HCT116 (cell line): Measurements from ENCODE around the gene NOS2. TPM values are rescaled to one million over a fixed set of nuclear protein-coding genes. Genes with fewer than 3 reads are reported as not detected.

ENCODE experiments used
- ATAC-seq: fragments of 200-7000 bp; cut with Tn5 transposase; 2 replicates; pipeline ENCODE4 v1.9.1; 2020; ENCODE audit warnings: mild to moderate bottlenecking, moderate library complexity
- BruUV-seq: library from RNA; stranded (reverse); fragments of 400-500 nt; replicated peaks from 2 replicates; lab custom pipeline; 2021; lab: Mats Ljungman, UMichigan
- CTCF ChIA-PET: fragments of 300-600 bp; sonication (Branson Sonifier 250); formaldehyde crosslinking; loops from one replicate; lab custom pipeline; 2021; ENCODE audit warnings: antibody characterized with exemption; lab: Charles Lee
- POLR2A ChIA-PET: fragments of 300-600, 350-600 bp; sonication (Branson Sonifier 250); formaldehyde crosslinking; loops from one replicate; lab custom pipeline; 2021; ENCODE audit warnings: antibody characterized with exemption; lab: Charles Lee
- RAD21 ChIA-PET, 2 experiments: fragments of 300-600 bp; sonication (Branson Sonifier 250); formaldehyde crosslinking; loops; one replicate each; lab custom pipeline; 2023; ENCODE audit warnings: low total read pairs in 2 of 2; ENCODE audit not compliant: uncharacterized antibody in 2 of 2, unreplicated experiment in 2 of 2, low non-redundant PET in 1 of 2; lab: Charles Lee
- DNase-seq: peaks from one replicate; pipeline ENCODE4 v3.0.0-alpha.2; 2010; ENCODE audit warnings: low read depth, low spot score
- H2AFZ ChIP-seq: fragments of 200-600 bp; shearing (Covaris generic), sonication (generic); 2 replicates; pipeline ENCODE4 v1.6.1; 2017; ENCODE audit warnings: low read depth, mixed run types, mixed read lengths, antibody characterized with exemption, low read length; ENCODE audit not compliant: poor library complexity, severe bottlenecking
- H3K27ac ChIP-seq: 2 replicates; pipeline ENCODE4 v1.5.1; 2012; ENCODE audit warnings: low read depth, low read length
- H3K27me3 ChIP-seq: fragments of 200-600 bp; sonication (generic); 2 replicates; pipeline ENCODE4 v1.6.1; 2016; ENCODE audit warnings: mixed run types, low read length, mixed read lengths; ENCODE audit not compliant: insufficient read depth
- H3K36me3 ChIP-seq, 2 experiments: fragments of 200-500 bp in 1 of 2; fragments of 200-600 bp in 1 of 2; sonication (Bioruptor generic) in 1 of 2; sonication (generic) in 1 of 2; 2 replicates each; pipeline versions ENCODE4 v1.5.1 to v1.6.1; 2014 to 2016; ENCODE audit warnings: low read length in 2 of 2, inconsistent platforms in 1 of 2, mixed read lengths in 1 of 2, mixed run types in 1 of 2; ENCODE audit not compliant: insufficient read depth in 2 of 2, control insufficient read depth in 1 of 2
- H3K4me1 ChIP-seq, 2 experiments: fragments of 200-600 bp in 1 of 2; sonication (generic) in 1 of 2; 2 replicates each; pipeline versions ENCODE4 v1.5.1 to v1.6.1; 2012 to 2017; ENCODE audit warnings: low read length in 2 of 2, inconsistent platforms in 1 of 2, mild to moderate bottlenecking in 1 of 2, mixed read lengths in 1 of 2, mixed run types in 1 of 2, moderate library complexity in 1 of 2; ENCODE audit not compliant: insufficient read depth in 2 of 2, control insufficient read depth in 1 of 2
- H3K4me2 ChIP-seq: fragments of 200-600 bp; sonication (generic); 2 replicates; pipeline ENCODE4 v1.6.1; 2017; ENCODE audit warnings: mixed run types, low read length, mixed read lengths
- H3K4me3 ChIP-seq, 2 experiments: fragments of 200-600 bp in 1 of 2; sonication (generic) in 1 of 2; replicated peaks in 1 of 2; 2 replicates each; pipeline ENCODE4 v1.5.1; 2011 to 2016; ENCODE audit warnings: low read length in 2 of 2, control low read depth in 1 of 2, low read depth in 1 of 2, mild to moderate bottlenecking in 1 of 2, mixed read lengths in 1 of 2, mixed run types in 1 of 2
- H3K79me2 ChIP-seq: fragments of 200-600 bp; sonication (generic); 2 replicates; pipeline ENCODE4 v1.6.1; 2017; ENCODE audit warnings: mild to moderate bottlenecking, mixed run types, low read length, moderate library complexity, mixed read lengths; ENCODE audit not compliant: insufficient read depth
- H3K9ac ChIP-seq: fragments of 200-600 bp; sonication (generic); 2 replicates; pipeline ENCODE4 v1.6.1; 2016; ENCODE audit warnings: low read length, mixed read lengths
- H3K9me2 ChIP-seq: fragments of 200-600 bp; sonication (generic), shearing (Covaris generic); 2 replicates; pipeline ENCODE4 v1.6.1; 2017; ENCODE audit warnings: mixed run types, mild to moderate bottlenecking, moderate library complexity; ENCODE audit not compliant: insufficient read depth
- H3K9me3 ChIP-seq, 2 experiments: fragments of 200-500 bp in 1 of 2; fragments of 200-600 bp in 1 of 2; sonication (Bioruptor generic) in 1 of 2; sonication (generic) in 1 of 2; 2 replicates each; pipeline ENCODE4 v1.6.1; 2014 to 2017; ENCODE audit warnings: low read length in 2 of 2, mixed read lengths in 2 of 2, inconsistent platforms in 1 of 2, low read depth in 1 of 2, mild to moderate bottlenecking in 1 of 2, mixed run types in 1 of 2, moderate library complexity in 1 of 2; ENCODE audit not compliant: control insufficient read depth in 1 of 2, insufficient read depth in 1 of 2
- H4K20me1 ChIP-seq: fragments of 200-600 bp; sonication (generic), shearing (Covaris generic); 2 replicates; pipeline ENCODE4 v1.6.1; 2017; ENCODE audit warnings: mixed run types, mild to moderate bottlenecking, moderate library complexity; ENCODE audit not compliant: insufficient read depth
- CBX3 ChIP-seq: IDR thresholded peaks from 2 replicates; pipeline ENCODE4 v1.6.1; 2012; ENCODE audit warnings: low read depth
- CEBPB ChIP-seq: IDR thresholded peaks from 2 replicates; pipeline ENCODE4 v1.6.1; 2012; ENCODE audit warnings: low read depth
- ELF1 ChIP-seq: IDR thresholded peaks from 2 replicates; pipeline ENCODE4 v1.6.1; 2012; ENCODE audit warnings: low read depth, borderline replicate concordance
- EZH2 ChIP-seq: fragments of 200-600 bp; sonication (generic); IDR thresholded peaks from 2 replicates; pipeline ENCODE4 v1.6.1; 2017; ENCODE audit warnings: antibody characterized with exemption, mixed run types
- EZH2phosphoT487 ChIP-seq: fragments of 200-600 bp; IDR thresholded peaks from 2 replicates; pipeline ENCODE4 v1.6.1; 2018; ENCODE audit warnings: antibody characterized with exemption, borderline replicate concordance
- FOSL1 ChIP-seq: IDR thresholded peaks from 2 replicates; pipeline ENCODE4 v1.6.1; 2012; ENCODE audit warnings: low read depth
- JUND ChIP-seq: IDR thresholded peaks from 2 replicates; pipeline ENCODE4 v1.6.1; 2012
- RAD21 ChIP-seq: IDR thresholded peaks from 2 replicates; pipeline ENCODE4 v1.6.1; 2012; ENCODE audit warnings: low read depth, mild to moderate bottlenecking
- SIN3A ChIP-seq: IDR thresholded peaks from 2 replicates; pipeline ENCODE4 v1.6.1; 2012; ENCODE audit warnings: low read depth
- SP1 ChIP-seq: IDR thresholded peaks from 2 replicates; pipeline ENCODE4 v1.6.1; 2012; ENCODE audit warnings: low read depth
- SRF ChIP-seq: IDR thresholded peaks from 2 replicates; pipeline ENCODE4 v1.6.1; 2012; ENCODE audit warnings: low read depth
- YY1 ChIP-seq: IDR thresholded peaks from 2 replicates; pipeline ENCODE4 v1.6.1; 2011; ENCODE audit warnings: low read length, low read depth, moderate library complexity, mild to moderate bottlenecking; ENCODE audit not compliant: insufficient replicate concordance; ENCODE audit errors: extremely low read depth
- ZFX ChIP-seq: fragments of 450-650 bp; IDR thresholded peaks from 2 replicates; pipeline ENCODE4 v1.6.1; 2017
- ZNF274 ChIP-seq: fragments of 200-500 bp; sonication (Bioruptor generic); IDR thresholded peaks from 2 replicates; pipeline ENCODE4 v1.6.1; 2014; ENCODE audit warnings: mild to moderate bottlenecking, low read depth, low read length, inconsistent platforms
- intact Hi-C: fragments of 100-400 bp; cut with micrococcal nuclease; formaldehyde crosslinking; loops from 2 replicates; pipeline ENCODE4 v1.10.0; 2022
- total RNA-seq: library from RNA; stranded (reverse); gene quantifications from one replicate; pipeline ENCODE4 v1.2.1, GENCODE V29; 2021; ENCODE audit not compliant: unreplicated experiment
- TF ChIP-seq, protein P1 (sequence below): IDR thresholded peaks from 2 replicates; pipeline ENCODE4 v1.6.1; 2012
- TF ChIP-seq, protein P2 (sequence below): IDR thresholded peaks from 2 replicates; pipeline ENCODE4 v1.6.1; 2012; ENCODE audit warnings: low read depth
- TF ChIP-seq, protein P3 (sequence below): IDR thresholded peaks from 2 replicates; pipeline ENCODE4 v1.6.1; 2012
- TF ChIP-seq, protein P4 (sequence below), 3 experiments: fragments of 200-600 bp in 1 of 3; sonication (generic) in 1 of 3; IDR thresholded peaks in 2 of 3; conservative IDR thresholded peaks in 1 of 3; 2 replicates each; pipeline ENCODE4 v1.5.1; 2012 to 2017; ENCODE audit warnings: low read depth in 2 of 3, low read length in 2 of 3, antibody characterized with exemption in 1 of 3, borderline replicate concordance in 1 of 3, control low read depth in 1 of 3, mild to moderate bottlenecking in 1 of 3, mixed read lengths in 1 of 3, mixed run types in 1 of 3, moderate library complexity in 1 of 3; ENCODE audit not compliant: insufficient read depth in 1 of 3

Gene NOS2
- total RNA-seq, 1 experiment from 2014 or later: 0.07 TPM

DNA sequence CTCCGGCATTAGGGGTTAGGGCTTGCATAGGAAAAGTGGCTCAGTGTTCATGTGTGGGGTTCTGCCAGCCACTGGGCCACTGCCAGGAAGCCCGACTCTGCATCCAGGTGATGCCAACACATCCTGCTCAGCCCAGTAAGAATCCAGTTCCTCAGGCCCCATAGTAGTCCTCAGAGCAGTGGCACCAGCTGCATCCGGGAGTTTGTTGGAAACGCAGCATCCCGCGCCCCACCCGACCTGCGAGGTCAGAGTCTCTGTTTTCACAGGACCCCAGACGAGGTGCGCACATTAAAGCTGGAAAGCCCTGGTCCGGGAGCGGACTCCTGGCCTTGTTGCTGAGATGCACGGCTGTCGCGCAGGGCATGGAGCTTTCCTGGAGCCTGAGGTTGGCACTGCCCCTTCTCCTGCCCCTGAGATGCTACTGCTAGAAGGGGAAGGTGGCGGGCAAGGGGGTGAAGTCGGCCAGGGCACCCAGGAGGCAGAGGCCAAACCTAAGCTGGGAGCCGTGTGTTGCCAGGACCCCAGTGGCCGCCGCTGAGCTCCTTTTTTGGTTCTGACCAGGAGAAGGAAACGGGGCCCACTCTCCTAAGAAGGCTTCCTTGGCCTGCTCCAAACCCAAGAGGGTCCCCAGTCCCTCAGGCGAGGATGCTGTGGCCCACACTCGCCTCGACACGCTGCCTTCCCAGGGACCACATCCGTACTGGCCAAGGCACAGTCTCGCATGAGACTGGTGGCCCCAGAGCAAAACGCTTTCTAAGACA lies 44.4 kb downstream of the NOS2 start:
- ChIA-PET RAD21 (interaction anchor here (0.9 to 1.7 kb wide), 2 partner anchors 26 to 101 kb away, joined by 3 to 11 read pairs (median 9); no protein-coding TSS in a partner anchor), CTCF (interaction anchor here (0.6 to 2.7 kb wide), 7 partner anchors 8 to 124 kb away, joined by 3 to 76 read pairs (median 10); no protein-coding TSS in a partner anchor), POLR2A (interaction anchor here (1.3 kb wide), 1 partner anchor 101 kb away, joined by 4 read pairs; no protein-coding TSS in a partner anchor)
- Histone ChIP-seq H3K27ac (no peak overlapping the region), H3K36me3 (no peaks in the 10 kb centered on the region), H2AFZ (no peak overlapping the region), H3K4me3 (no peak overlapping the region), H4K20me1 (no peaks in the 10 kb centered on the region), H3K9me3 (no peaks in the 10 kb centered on the region), H3K9me2 (no peaks in the 10 kb centered on the region), H3K79me2 (no peaks in the 10 kb centered on the region), H3K4me2 (no peak overlapping the region), H3K9ac (no peak overlapping the region), H3K27me3 (no peaks in the 10 kb centered on the region), H3K4me1 (no peaks in the 10 kb centered on the region)
- ATAC-seq: no peak
- BruUV-seq: no TSS peak
- no peak for DNase-seq
- TF ChIP-seq, protein P1, sequence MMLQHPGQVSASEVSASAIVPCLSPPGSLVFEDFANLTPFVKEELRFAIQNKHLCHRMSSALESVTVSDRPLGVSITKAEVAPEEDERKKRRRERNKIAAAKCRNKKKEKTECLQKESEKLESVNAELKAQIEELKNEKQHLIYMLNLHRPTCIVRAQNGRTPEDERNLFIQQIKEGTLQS: no peak
- no peak for TF ChIP-seq CEBPB
- TF ChIP-seq FOSL1: no peak
- no peak for TF ChIP-seq CBX3
- no peak for TF ChIP-seq ZNF274
- TF ChIP-seq, protein P2, sequence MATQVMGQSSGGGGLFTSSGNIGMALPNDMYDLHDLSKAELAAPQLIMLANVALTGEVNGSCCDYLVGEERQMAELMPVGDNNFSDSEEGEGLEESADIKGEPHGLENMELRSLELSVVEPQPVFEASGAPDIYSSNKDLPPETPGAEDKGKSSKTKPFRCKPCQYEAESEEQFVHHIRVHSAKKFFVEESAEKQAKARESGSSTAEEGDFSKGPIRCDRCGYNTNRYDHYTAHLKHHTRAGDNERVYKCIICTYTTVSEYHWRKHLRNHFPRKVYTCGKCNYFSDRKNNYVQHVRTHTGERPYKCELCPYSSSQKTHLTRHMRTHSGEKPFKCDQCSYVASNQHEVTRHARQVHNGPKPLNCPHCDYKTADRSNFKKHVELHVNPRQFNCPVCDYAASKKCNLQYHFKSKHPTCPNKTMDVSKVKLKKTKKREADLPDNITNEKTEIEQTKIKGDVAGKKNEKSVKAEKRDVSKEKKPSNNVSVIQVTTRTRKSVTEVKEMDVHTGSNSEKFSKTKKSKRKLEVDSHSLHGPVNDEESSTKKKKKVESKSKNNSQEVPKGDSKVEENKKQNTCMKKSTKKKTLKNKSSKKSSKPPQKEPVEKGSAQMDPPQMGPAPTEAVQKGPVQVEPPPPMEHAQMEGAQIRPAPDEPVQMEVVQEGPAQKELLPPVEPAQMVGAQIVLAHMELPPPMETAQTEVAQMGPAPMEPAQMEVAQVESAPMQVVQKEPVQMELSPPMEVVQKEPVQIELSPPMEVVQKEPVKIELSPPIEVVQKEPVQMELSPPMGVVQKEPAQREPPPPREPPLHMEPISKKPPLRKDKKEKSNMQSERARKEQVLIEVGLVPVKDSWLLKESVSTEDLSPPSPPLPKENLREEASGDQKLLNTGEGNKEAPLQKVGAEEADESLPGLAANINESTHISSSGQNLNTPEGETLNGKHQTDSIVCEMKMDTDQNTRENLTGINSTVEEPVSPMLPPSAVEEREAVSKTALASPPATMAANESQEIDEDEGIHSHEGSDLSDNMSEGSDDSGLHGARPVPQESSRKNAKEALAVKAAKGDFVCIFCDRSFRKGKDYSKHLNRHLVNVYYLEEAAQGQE: no peak
- no peak for TF ChIP-seq SIN3A
- TF ChIP-seq SRF: no peak
- TF ChIP-seq EZH2: no peak
- TF ChIP-seq YY1: no peak
- no peak for TF ChIP-seq ELF1
- TF ChIP-seq SP1: no peak
- TF ChIP-seq, protein P3, sequence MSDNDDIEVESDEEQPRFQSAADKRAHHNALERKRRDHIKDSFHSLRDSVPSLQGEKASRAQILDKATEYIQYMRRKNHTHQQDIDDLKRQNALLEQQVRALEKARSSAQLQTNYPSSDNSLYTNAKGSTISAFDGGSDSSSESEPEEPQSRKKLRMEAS: no peak
- TF ChIP-seq RAD21: no peak
- TF ChIP-seq, protein P4, sequence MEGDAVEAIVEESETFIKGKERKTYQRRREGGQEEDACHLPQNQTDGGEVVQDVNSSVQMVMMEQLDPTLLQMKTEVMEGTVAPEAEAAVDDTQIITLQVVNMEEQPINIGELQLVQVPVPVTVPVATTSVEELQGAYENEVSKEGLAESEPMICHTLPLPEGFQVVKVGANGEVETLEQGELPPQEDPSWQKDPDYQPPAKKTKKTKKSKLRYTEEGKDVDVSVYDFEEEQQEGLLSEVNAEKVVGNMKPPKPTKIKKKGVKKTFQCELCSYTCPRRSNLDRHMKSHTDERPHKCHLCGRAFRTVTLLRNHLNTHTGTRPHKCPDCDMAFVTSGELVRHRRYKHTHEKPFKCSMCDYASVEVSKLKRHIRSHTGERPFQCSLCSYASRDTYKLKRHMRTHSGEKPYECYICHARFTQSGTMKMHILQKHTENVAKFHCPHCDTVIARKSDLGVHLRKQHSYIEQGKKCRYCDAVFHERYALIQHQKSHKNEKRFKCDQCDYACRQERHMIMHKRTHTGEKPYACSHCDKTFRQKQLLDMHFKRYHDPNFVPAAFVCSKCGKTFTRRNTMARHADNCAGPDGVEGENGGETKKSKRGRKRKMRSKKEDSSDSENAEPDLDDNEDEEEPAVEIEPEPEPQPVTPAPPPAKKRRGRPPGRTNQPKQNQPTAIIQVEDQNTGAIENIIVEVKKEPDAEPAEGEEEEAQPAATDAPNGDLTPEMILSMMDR (IDR thresholded peaks at IDR 0.05 in 2 of 3, conservative IDR thresholded peaks at IDR 0.05 in 1 of 3; ENCODE audit: borderline replicate concordance in 1 of 3, insufficient read depth in 1 of 3, low read depth in 2 of 3, low read length in 2 of 3): no peak
- no peak for TF ChIP-seq ZFX
- no peak for TF ChIP-seq EZH2phosphoT487
- no peak for TF ChIP-seq JUND
- intact Hi-C loops: loop anchor here (1.0 to 2.0 kb wide), 2 partner anchors 102 to 153 kb away; no protein-coding TSS in a partner anchor
